GM19023 (cell line): ENCODE results near the gene FDXACB1.
A peak's percentile ranks its signal among the peaks of the same experiment; 100 is the strongest.

Experiments
- ATAC-seq: cut with Tn5 transposase; IDR thresholded peaks from one replicate; pipeline ENCODE4 v1.9.1; 2021; ENCODE audit warnings: mild to moderate bottlenecking, moderate library complexity; ENCODE audit not compliant: unreplicated experiment

The FDXACB1 gene

GRCh38 chr11:111846063-111846462, 32.9 kb downstream of the FDXACB1 start:
- ATAC-seq: no peak

GRCh38 chr11:111845276-111846028, 33.5 kb downstream of the FDXACB1 start:
- ATAC-seq: no peak

- no peak for ATAC-seq
Observed at GRCh38 chr11:111843661-111844060, 35.3 kb downstream of the FDXACB1 start.

- ATAC-seq: peak; percentile 60
Observed at GRCh38 chr11:111841370-111842053, 37.5 kb downstream of the FDXACB1 start.

GRCh38 chr11:111840143-111840542, 38.8 kb downstream of the FDXACB1 start:
- ATAC-seq: no peak

GRCh38 chr11:111838054-111838453, 40.9 kb downstream of the FDXACB1 start:
- no peak for ATAC-seq

- ATAC-seq: no peak
Observed at GRCh38 chr11:111837366-111837891, 41.5 kb downstream of the FDXACB1 start.

- ATAC-seq: peak; percentile 71
Observed at GRCh38 chr11:111836721-111837120, 42.2 kb downstream of the FDXACB1 start.

- no peak for ATAC-seq
Observed at GRCh38 chr11:111836162-111836561, 42.8 kb downstream of the FDXACB1 start.

GRCh38 chr11:111835665-111836064, 43.3 kb downstream of the FDXACB1 start:
- ATAC-seq: no peak

GRCh38 chr11:111834432-111835163, 44.4 kb downstream of the FDXACB1 start:
- ATAC-seq: no peak

- ATAC-seq: no peak
Observed at GRCh38 chr11:111833524-111833923, 45.4 kb downstream of the FDXACB1 start.

GRCh38 chr11:111829185-111829968, 49.6 kb downstream of the FDXACB1 start:
- ATAC-seq: peak; percentile 62

GRCh38 chr11:111826322-111826950, 52.5 kb downstream of the FDXACB1 start:
- ATAC-seq: no peak
